CD14-positive monocyte (primary cell): ENCODE results near the gene SPON1. TPM values are rescaled to one million over a fixed set of nuclear protein-coding genes. Genes with fewer than 3 reads are reported as not detected.

ENCODE experiments used
- DNase-seq, 3 donors: peaks; one replicate each; pipeline ENCODE4 v3.0.0-alpha.2; 2011 to 2022
- H2AFZ ChIP-seq: 2 replicates; pipeline ENCODE4 v1.6.0; 2012; ENCODE audit warnings: mild to moderate bottlenecking, low read depth, low read length, inconsistent platforms; ENCODE audit not compliant: insufficient read depth, poor library complexity, severe bottlenecking
- H3K27ac ChIP-seq, 2 donors: 1 replicate in 1 of 2; 2 replicates in 1 of 2; pipeline ENCODE4 v1.5.1; 2012 to 2013; ENCODE audit warnings: low read length in 2 of 2, control low read depth in 1 of 2, inconsistent platforms in 1 of 2, low read depth in 1 of 2, mild to moderate bottlenecking in 1 of 2
- H3K27me3 ChIP-seq, 2 donors: one replicate each; pipeline versions ENCODE4 v1.6.0 to v1.6.1; 2011 to 2013; ENCODE audit warnings: low read length in 2 of 2; ENCODE audit not compliant: control insufficient read depth in 2 of 2, insufficient read depth in 2 of 2
- H3K36me3 ChIP-seq, 2 donors: replicated peaks in 1 of 2; 1 replicate in 1 of 2; 2 replicates in 1 of 2; pipeline versions ENCODE4 v1.5.1 to v1.6.1; 2012 to 2013; ENCODE audit warnings: low read length in 2 of 2, control low read depth in 1 of 2, inconsistent platforms in 1 of 2, mild to moderate bottlenecking in 1 of 2; ENCODE audit not compliant: insufficient read depth in 2 of 2, control insufficient read depth in 1 of 2
- H3K4me1 ChIP-seq, 2 donors: 1 replicate in 1 of 2; 2 replicates in 1 of 2; pipeline versions ENCODE4 v1.5.1 to v1.6.1; 2012 to 2013; ENCODE audit warnings: low read length in 2 of 2, control low read depth in 1 of 2, inconsistent platforms in 1 of 2, mild to moderate bottlenecking in 1 of 2, moderate library complexity in 1 of 2; ENCODE audit not compliant: insufficient read depth in 2 of 2, control insufficient read depth in 1 of 2
- H3K4me2 ChIP-seq: replicated peaks from 2 replicates; pipeline ENCODE3; 2012; ENCODE audit warnings: low read length, moderate library complexity, mild to moderate bottlenecking; ENCODE audit not compliant: poor library complexity, severe bottlenecking; ENCODE audit errors: extremely low read depth
- H3K4me3 ChIP-seq, 3 experiments: fragments of 200-600 bp in 1 of 3; sonication (generic) in 1 of 3; replicated peaks in 1 of 3; 1 replicate in 2 of 3; 2 replicates in 1 of 3; pipeline ENCODE4 v1.5.1; 2011 to 2013; ENCODE audit warnings: low read length in 3 of 3, mild to moderate bottlenecking in 3 of 3, control low read depth in 2 of 3, low read depth in 2 of 3, inconsistent platforms in 1 of 3, moderate library complexity in 1 of 3
- H3K79me2 ChIP-seq: 2 replicates; pipeline ENCODE4 v1.6.0; 2012; ENCODE audit warnings: mild to moderate bottlenecking, control low read depth, inconsistent platforms, low read length, moderate library complexity; ENCODE audit not compliant: insufficient read depth
- H3K9ac ChIP-seq: 2 replicates; pipeline ENCODE4 v1.6.0; 2017; ENCODE audit warnings: low read length, mild to moderate bottlenecking; ENCODE audit not compliant: insufficient read depth, poor library complexity, severe bottlenecking
- H3K9me3 ChIP-seq, 2 donors: replicated peaks in 1 of 2; 1 replicate in 1 of 2; 2 replicates in 1 of 2; pipeline versions ENCODE4 v1.5.1 to v1.6.1; 2012 to 2013; ENCODE audit warnings: low read length in 2 of 2, control low read depth in 1 of 2; ENCODE audit not compliant: control insufficient read depth in 1 of 2, insufficient read depth in 1 of 2
- H4K20me1 ChIP-seq: 2 replicates; pipeline ENCODE4 v1.6.0; 2012; ENCODE audit warnings: mild to moderate bottlenecking, low read length, control low read depth, moderate library complexity; ENCODE audit not compliant: insufficient read depth
- H3K27ac Mint-ChIP-seq, 7 donors: one replicate each; pipeline ENCODE4 v1.8.0; 2020; ENCODE audit warnings: mild to moderate bottlenecking in 7 of 7, mixed read lengths in 7 of 7, moderate library complexity in 6 of 7, inconsistent platforms in 2 of 7
- H3K27me3 Mint-ChIP-seq, 3 donors: one replicate each; pipeline ENCODE4 v1.8.0; 2021 to 2022; ENCODE audit warnings: low read depth in 3 of 3, mild to moderate bottlenecking in 3 of 3, mixed read lengths in 3 of 3, moderate library complexity in 3 of 3, inconsistent platforms in 1 of 3
- H3K36me3 Mint-ChIP-seq, 2 donors: one replicate each; pipeline ENCODE4 v1.8.0; 2020; ENCODE audit warnings: mixed read lengths in 2 of 2, inconsistent platforms in 1 of 2, mild to moderate bottlenecking in 1 of 2
- H3K4me1 Mint-ChIP-seq: one replicate; pipeline ENCODE4 v1.8.0; 2020; ENCODE audit warnings: mild to moderate bottlenecking, mixed read lengths
- H3K4me3 Mint-ChIP-seq, 2 donors: one replicate each; pipeline ENCODE4 v1.8.0; 2020; ENCODE audit warnings: mild to moderate bottlenecking in 2 of 2, mixed read lengths in 2 of 2, moderate library complexity in 1 of 2
- H3K9me3 Mint-ChIP-seq, 7 donors: one replicate each; pipeline ENCODE4 v1.8.0; 2020 to 2022; ENCODE audit warnings: mixed read lengths in 7 of 7, mild to moderate bottlenecking in 6 of 7, moderate library complexity in 6 of 7, inconsistent platforms in 2 of 7
- WGBS: methylation state at CpG from one replicate; pipeline ENCODE4 v1.1.5; 2013; ENCODE audit warnings: missing lambda C conversion rate; ENCODE audit not compliant: insufficient coverage; 5-methylcytosine and 5-hydroxymethylcytosine counted together
- intact Hi-C, 2 donors: fragments of 100-400 bp; cut with micrococcal nuclease; formaldehyde crosslinking; loops; one replicate each; pipeline versions ENCODE4 v1.15.0 to v1.15.1; 2023
- polyA plus RNA-seq, 3 donors: library from polyadenylated mRNA; depleted of rRNA in 1 of 3; unstranded in 2 of 3; stranded (reverse) in 1 of 3; fragments of 300-500 nt in 2 of 3; fragments of >200 nt in 1 of 3; fragmentation: Illumina TruSeq in 2 of 3; gene quantifications; 1 replicate in 2 of 3; 2 replicates in 1 of 3; pipeline ENCODE4 v1.2.3, GENCODE V29; 2012 to 2021
- TF ChIP-seq, protein P1 (sequence below): fragments of 200-600 bp; IDR thresholded peaks from one replicate; pipeline ENCODE4 v1.8.0; 2022; ENCODE audit warnings: antibody characterized with exemption, mild to moderate bottlenecking

The SPON1 gene
- polyA plus RNA-seq, 3 donors: not detected

DNA sequence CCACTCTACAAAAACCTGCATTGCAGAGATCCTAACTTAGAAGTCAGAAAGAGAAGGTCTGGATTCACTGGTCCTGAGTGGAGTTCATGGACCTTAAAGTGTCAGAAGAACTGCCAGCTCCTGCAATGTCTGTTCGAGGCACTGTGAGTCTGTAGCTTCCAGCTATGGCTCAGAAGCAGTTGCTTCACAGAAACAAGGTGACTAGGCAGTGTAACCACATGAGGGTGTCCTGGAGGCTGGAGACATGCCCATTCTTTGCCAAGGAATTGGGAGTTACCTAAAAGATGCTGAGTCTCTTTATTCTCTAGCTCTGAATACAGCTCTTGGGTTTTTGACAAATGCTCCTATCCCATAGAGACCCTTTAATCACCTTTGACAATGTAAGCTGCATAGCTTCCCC is 130.5 kb downstream of the SPON1 start:
- Mint-ChIP-seq H3K27me3 (peaks cover 0 to 2% (median 0%) of the 10 kb centered on the region in 3 donors), H3K4me3 (no peak overlapping the region), H3K27ac (no peak overlapping the region), H3K36me3 (no peaks in the 10 kb centered on the region), H3K4me1 (no peaks in the 10 kb centered on the region), H3K9me3 (peaks cover 0 to 4% (median 0%) of the 10 kb centered on the region in 7 donors)
- Histone ChIP-seq H3K79me2 (no peaks in the 10 kb centered on the region), H4K20me1 (no peaks in the 10 kb centered on the region), H3K27me3 (no peaks in the 10 kb centered on the region), H3K4me3 (no peak overlapping the region), H3K9ac (no peak overlapping the region), H3K9me3 (no peaks in the 10 kb centered on the region), H2AFZ (no peak overlapping the region), H3K4me2 (no peak overlapping the region), H3K36me3 (no peaks in the 10 kb centered on the region), H3K4me1 (no peaks in the 10 kb centered on the region), H3K27ac (no peak overlapping the region)
- WGBS: 0% methylated on average over 1 of the region's 1 CpG
- TF ChIP-seq, protein P1, sequence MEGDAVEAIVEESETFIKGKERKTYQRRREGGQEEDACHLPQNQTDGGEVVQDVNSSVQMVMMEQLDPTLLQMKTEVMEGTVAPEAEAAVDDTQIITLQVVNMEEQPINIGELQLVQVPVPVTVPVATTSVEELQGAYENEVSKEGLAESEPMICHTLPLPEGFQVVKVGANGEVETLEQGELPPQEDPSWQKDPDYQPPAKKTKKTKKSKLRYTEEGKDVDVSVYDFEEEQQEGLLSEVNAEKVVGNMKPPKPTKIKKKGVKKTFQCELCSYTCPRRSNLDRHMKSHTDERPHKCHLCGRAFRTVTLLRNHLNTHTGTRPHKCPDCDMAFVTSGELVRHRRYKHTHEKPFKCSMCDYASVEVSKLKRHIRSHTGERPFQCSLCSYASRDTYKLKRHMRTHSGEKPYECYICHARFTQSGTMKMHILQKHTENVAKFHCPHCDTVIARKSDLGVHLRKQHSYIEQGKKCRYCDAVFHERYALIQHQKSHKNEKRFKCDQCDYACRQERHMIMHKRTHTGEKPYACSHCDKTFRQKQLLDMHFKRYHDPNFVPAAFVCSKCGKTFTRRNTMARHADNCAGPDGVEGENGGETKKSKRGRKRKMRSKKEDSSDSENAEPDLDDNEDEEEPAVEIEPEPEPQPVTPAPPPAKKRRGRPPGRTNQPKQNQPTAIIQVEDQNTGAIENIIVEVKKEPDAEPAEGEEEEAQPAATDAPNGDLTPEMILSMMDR: no peak
- intact Hi-C loops: no loop called here
- DNase-seq: no peak

DNA sequence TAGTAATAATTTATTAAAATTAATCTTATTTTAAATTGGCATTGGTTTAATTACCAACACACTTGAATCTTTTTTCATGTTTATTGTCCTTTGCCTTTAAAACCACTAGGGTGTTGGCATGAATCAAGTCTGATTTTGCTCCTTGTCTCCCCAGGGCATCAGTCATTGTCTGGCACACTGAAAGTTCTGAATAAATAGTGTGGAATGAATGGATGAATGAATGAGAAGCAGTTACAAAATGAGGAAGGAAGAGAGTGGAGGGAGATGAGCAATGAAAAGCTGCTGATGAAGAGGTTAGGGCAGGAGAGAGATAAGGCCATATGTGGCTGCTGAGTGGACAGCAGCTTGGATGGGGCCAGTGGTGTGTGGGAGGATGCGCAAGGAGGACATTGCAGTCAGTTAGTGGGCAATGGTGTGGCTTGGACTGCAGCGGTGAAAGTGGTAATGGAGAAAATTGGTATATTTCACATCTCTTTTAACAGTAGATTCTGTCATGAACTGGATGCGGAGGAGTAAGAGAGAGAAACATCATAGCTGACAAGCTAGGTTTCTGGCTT is 132.0 kb downstream of the SPON1 start:
- Mint-ChIP-seq H3K27me3 (peaks cover 0 to 2% (median 1%) of the 10 kb centered on the region in 3 donors), H3K9me3 (no peaks in the 10 kb centered on the region), H3K27ac (no peak overlapping the region), H3K36me3 (no peaks in the 10 kb centered on the region), H3K4me3 (no peak overlapping the region), H3K4me1 (no peaks in the 10 kb centered on the region)
- Histone ChIP-seq H3K4me1 (no peaks in the 10 kb centered on the region), H3K9me3 (no peaks in the 10 kb centered on the region), H3K4me2 (no peak overlapping the region), H3K9ac (no peak overlapping the region), H3K36me3 (no peaks in the 10 kb centered on the region), H3K4me3 (no peak overlapping the region), H2AFZ (no peak overlapping the region), H3K27ac (no peak overlapping the region), H3K79me2 (no peaks in the 10 kb centered on the region), H4K20me1 (no peaks in the 10 kb centered on the region), H3K27me3 (no peaks in the 10 kb centered on the region)
- TF ChIP-seq, protein P1: no peak
- no CpG with 5 or more reads among the region's 3 CpGs for WGBS
- DNase-seq: no peak
- intact Hi-C loops: no loop called here
